HepG2 (cell line): Measurements from ENCODE around the gene RBM12. TPM values are rescaled to one million over a fixed set of nuclear protein-coding genes. Genes with fewer than 3 reads are reported as not detected.

Experiments used
- CENPT ChIP-seq: sonication (generic); formaldehyde crosslinking; IDR thresholded peaks from 2 replicates; pipeline ENCODE4 v1.8.0; 2022; ENCODE audit warnings: low read depth, mild to moderate bottlenecking, moderate library complexity, missing genetic modification reagents
- ESRRA ChIP-seq: sonication (generic); formaldehyde crosslinking; IDR thresholded peaks from 2 replicates; pipeline ENCODE4 v1.5.1; 2020; ENCODE audit warnings: mild to moderate bottlenecking, low read depth, missing genetic modification reagents
- HNF4A ChIP-seq: sonication (generic); formaldehyde crosslinking; IDR thresholded peaks from 2 replicates; pipeline ENCODE4 v1.4.0; 2020; ENCODE audit warnings: missing genetic modification reagents
- SMARCE1 ChIP-seq: fragments of 450-650 bp; IDR thresholded peaks from 2 replicates; pipeline ENCODE4 v1.6.1; 2017; ENCODE audit warnings: borderline replicate concordance
- STAG1 ChIP-seq: sonication (generic); formaldehyde crosslinking; IDR thresholded peaks from 2 replicates; pipeline ENCODE4 v1.4.0; 2020; ENCODE audit warnings: missing genetic modification reagents
- ZNF224 ChIP-seq: sonication (generic); formaldehyde crosslinking; IDR thresholded peaks from 2 replicates; pipeline ENCODE4 v1.5.0; 2020; ENCODE audit warnings: mild to moderate bottlenecking, missing genetic modification reagents
- polyA plus RNA-seq, 8 experiments: library from polyadenylated mRNA; depleted of rRNA in 3 of 8; stranded (reverse) in 7 of 8; unstranded in 1 of 8; fragments of >200 nt; fragmentation: Illumina TruSeq in 4 of 8; extraction: Trizol in 4 of 8; gene quantifications; 2 replicates each; pipeline versions ENCODE4 v1.2.1 to v1.2.3, GENCODE V29; 2011 to 2016; ENCODE audit warnings: low read depth in 4 of 8, missing spikeins in 1 of 8, mixed read lengths in 1 of 8; ENCODE audit not compliant: insufficient read depth in 1 of 8
- total RNA-seq, 5 experiments: library from RNA; depleted of rRNA; stranded (reverse); fragments of >200 nt; fragmentation: Illumina TruSeq; extraction: Trizol; gene quantifications; 2 replicates each; pipeline ENCODE4 v1.2.3, GENCODE V29; 2016; ENCODE audit warnings: low read depth in 1 of 5
- TF ChIP-seq, protein P1 (sequence below): sonication (generic); formaldehyde crosslinking; IDR thresholded peaks from 2 replicates; pipeline ENCODE4 v1.4.0; 2020; ENCODE audit warnings: missing genetic modification reagents, borderline replicate concordance
- TF ChIP-seq, protein P2 (sequence below): sonication (generic); formaldehyde crosslinking; IDR thresholded peaks from 2 replicates; pipeline ENCODE4 v1.4.0; 2020; ENCODE audit warnings: mild to moderate bottlenecking, missing genetic modification reagents
- TF ChIP-seq, protein P3 (sequence below): sonication (generic); formaldehyde crosslinking; IDR thresholded peaks from 2 replicates; pipeline ENCODE4 v1.9.0; 2021; ENCODE audit warnings: missing genetic modification reagents, borderline replicate concordance
- TF ChIP-seq, protein P4 (sequence below): sonication (generic); formaldehyde crosslinking; IDR thresholded peaks from 2 replicates; pipeline ENCODE4 v1.5.0; 2020; ENCODE audit warnings: missing genetic modification reagents, mild to moderate bottlenecking, borderline replicate concordance
- TF ChIP-seq, protein P5 (sequence below): sonication (generic); formaldehyde crosslinking; IDR thresholded peaks from 2 replicates; pipeline ENCODE4 v1.5.0; 2020; ENCODE audit warnings: missing genetic modification reagents

Gene RBM12
- total and polyA plus RNA-seq, 2 of the 13 experiments (the other 11 are each of a cell fraction or from before 2014, with no cell fraction given) = 97.9 to 104 TPM

DNA sequence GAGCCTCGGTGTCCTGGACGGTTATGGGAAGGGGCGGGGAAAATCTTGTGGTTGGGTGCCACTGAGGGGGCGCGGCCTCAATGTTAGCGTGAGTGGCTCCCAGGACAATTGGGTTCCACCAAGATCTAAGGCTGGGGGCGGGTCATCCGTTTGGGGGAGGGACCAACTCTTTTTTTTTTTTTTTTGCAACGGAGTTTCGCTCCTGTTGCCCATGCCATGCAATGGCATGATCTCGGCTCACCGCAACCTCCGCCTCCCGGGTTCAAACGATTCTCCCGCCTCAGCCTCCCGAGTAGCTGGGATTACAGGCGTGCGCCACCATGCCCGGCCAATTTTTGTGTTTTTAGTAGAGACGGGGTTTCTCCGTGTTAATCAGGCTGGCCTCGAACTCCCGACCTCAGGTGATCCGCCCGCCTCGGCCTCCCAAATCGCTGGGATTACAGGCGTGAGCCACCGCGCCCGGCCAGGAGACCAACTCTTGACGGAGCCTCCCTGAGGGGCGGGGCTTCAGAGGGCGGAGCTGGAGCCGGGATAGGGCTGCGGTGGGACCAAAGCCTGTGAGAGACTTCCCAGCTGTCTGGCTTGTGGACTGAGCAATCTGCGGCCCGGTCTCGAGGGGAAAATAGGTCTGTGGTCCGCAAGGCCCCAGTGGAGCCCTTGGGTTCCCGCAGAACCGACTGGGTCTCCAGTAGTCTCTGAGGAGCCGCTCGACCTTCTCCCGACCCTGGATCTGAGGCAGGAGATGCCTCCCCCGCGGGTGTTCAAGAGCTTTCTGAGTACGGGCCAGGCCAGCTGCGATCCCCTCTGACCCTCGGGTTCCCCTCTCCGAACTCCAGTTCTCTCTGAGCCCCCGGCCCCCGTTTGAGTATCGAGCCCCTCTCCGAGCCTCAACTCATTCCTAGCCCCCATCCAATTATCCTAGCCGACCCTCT lies 48.0 kb downstream of the RBM12 start (continued):
- TF ChIP-seq, protein P1, sequence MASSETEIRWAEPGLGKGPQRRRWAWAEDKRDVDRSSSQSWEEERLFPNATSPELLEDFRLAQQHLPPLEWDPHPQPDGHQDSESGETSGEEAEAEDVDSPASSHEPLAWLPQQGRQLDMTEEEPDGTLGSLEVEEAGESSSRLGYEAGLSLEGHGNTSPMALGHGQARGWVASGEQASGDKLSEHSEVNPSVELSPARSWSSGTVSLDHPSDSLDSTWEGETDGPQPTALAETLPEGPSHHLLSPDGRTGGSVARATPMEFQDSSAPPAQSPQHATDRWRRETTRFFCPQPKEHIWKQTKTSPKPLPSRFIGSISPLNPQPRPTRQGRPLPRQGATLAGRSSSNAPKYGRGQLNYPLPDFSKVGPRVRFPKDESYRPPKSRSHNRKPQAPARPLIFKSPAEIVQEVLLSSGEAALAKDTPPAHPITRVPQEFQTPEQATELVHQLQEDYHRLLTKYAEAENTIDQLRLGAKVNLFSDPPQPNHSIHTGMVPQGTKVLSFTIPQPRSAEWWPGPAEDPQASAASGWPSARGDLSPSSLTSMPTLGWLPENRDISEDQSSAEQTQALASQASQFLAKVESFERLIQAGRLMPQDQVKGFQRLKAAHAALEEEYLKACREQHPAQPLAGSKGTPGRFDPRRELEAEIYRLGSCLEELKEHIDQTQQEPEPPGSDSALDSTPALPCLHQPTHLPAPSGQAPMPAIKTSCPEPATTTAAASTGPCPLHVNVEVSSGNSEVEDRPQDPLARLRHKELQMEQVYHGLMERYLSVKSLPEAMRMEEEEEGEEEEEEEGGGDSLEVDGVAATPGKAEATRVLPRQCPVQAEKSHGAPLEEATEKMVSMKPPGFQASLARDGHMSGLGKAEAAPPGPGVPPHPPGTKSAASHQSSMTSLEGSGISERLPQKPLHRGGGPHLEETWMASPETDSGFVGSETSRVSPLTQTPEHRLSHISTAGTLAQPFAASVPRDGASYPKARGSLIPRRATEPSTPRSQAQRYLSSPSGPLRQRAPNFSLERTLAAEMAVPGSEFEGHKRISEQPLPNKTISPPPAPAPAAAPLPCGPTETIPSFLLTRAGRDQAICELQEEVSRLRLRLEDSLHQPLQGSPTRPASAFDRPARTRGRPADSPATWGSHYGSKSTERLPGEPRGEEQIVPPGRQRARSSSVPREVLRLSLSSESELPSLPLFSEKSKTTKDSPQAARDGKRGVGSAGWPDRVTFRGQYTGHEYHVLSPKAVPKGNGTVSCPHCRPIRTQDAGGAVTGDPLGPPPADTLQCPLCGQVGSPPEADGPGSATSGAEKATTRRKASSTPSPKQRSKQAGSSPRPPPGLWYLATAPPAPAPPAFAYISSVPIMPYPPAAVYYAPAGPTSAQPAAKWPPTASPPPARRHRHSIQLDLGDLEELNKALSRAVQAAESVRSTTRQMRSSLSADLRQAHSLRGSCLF (CRISPR knock-in tag) = no peak
- TF ChIP-seq ZNF224 (peak; percentile 74; the same call in 1 of the 2 replicates), HNF4A (CRISPR knock-in tag) (peak; percentile 24), STAG1 (CRISPR knock-in tag) (peak; percentile 14; the same call in 1 of the 2 replicates), SMARCE1 (no peak), ESRRA (CRISPR knock-in tag) (no peak), CENPT (peak; percentile 56; the same call in 1 of the 2 replicates)
- TF ChIP-seq, protein P2, sequence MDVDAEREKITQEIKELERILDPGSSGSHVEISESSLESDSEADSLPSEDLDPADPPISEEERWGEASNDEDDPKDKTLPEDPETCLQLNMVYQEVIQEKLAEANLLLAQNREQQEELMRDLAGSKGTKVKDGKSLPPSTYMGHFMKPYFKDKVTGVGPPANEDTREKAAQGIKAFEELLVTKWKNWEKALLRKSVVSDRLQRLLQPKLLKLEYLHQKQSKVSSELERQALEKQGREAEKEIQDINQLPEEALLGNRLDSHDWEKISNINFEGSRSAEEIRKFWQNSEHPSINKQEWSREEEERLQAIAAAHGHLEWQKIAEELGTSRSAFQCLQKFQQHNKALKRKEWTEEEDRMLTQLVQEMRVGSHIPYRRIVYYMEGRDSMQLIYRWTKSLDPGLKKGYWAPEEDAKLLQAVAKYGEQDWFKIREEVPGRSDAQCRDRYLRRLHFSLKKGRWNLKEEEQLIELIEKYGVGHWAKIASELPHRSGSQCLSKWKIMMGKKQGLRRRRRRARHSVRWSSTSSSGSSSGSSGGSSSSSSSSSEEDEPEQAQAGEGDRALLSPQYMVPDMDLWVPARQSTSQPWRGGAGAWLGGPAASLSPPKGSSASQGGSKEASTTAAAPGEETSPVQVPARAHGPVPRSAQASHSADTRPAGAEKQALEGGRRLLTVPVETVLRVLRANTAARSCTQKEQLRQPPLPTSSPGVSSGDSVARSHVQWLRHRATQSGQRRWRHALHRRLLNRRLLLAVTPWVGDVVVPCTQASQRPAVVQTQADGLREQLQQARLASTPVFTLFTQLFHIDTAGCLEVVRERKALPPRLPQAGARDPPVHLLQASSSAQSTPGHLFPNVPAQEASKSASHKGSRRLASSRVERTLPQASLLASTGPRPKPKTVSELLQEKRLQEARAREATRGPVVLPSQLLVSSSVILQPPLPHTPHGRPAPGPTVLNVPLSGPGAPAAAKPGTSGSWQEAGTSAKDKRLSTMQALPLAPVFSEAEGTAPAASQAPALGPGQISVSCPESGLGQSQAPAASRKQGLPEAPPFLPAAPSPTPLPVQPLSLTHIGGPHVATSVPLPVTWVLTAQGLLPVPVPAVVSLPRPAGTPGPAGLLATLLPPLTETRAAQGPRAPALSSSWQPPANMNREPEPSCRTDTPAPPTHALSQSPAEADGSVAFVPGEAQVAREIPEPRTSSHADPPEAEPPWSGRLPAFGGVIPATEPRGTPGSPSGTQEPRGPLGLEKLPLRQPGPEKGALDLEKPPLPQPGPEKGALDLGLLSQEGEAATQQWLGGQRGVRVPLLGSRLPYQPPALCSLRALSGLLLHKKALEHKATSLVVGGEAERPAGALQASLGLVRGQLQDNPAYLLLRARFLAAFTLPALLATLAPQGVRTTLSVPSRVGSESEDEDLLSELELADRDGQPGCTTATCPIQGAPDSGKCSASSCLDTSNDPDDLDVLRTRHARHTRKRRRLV (CRISPR knock-in tag) = peak; percentile 90; the same call in 1 of the 2 replicates
- TF ChIP-seq, protein P3, sequence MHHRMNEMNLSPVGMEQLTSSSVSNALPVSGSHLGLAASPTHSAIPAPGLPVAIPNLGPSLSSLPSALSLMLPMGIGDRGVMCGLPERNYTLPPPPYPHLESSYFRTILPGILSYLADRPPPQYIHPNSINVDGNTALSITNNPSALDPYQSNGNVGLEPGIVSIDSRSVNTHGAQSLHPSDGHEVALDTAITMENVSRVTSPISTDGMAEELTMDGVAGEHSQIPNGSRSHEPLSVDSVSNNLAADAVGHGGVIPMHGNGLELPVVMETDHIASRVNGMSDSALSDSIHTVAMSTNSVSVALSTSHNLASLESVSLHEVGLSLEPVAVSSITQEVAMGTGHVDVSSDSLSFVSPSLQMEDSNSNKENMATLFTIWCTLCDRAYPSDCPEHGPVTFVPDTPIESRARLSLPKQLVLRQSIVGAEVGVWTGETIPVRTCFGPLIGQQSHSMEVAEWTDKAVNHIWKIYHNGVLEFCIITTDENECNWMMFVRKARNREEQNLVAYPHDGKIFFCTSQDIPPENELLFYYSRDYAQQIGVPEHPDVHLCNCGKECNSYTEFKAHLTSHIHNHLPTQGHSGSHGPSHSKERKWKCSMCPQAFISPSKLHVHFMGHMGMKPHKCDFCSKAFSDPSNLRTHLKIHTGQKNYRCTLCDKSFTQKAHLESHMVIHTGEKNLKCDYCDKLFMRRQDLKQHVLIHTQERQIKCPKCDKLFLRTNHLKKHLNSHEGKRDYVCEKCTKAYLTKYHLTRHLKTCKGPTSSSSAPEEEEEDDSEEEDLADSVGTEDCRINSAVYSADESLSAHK (CRISPR knock-in tag) = peak; percentile 87; the same call in 1 of the 2 replicates
- TF ChIP-seq, protein P4, sequence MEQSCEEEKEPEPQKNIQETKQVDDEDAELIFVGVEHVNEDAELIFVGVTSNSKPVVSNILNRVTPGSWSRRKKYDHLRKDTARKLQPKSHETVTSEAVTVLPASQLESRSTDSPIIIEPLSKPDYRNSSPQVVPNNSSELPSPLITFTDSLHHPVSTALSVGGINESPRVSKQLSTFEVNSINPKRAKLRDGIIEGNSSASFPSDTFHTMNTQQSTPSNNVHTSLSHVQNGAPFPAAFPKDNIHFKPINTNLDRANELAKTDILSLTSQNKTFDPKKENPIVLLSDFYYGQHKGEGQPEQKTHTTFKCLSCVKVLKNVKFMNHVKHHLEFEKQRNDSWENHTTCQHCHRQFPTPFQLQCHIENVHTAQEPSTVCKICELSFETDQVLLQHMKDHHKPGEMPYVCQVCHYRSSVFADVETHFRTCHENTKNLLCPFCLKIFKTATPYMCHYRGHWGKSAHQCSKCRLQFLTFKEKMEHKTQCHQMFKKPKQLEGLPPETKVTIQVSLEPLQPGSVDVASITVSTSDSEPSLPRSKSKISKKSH (CRISPR knock-in tag) = peak; percentile 99
- TF ChIP-seq, protein P5, sequence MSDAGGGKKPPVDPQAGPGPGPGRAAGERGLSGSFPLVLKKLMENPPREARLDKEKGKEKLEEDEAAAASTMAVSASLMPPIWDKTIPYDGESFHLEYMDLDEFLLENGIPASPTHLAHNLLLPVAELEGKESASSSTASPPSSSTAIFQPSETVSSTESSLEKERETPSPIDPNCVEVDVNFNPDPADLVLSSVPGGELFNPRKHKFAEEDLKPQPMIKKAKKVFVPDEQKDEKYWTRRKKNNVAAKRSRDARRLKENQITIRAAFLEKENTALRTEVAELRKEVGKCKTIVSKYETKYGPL (CRISPR knock-in tag) = peak; percentile 70; the same call in 1 of the 2 replicates
